Measurements from ENCODE around the gene ZNF275.

Gene ZNF275

DNA sequence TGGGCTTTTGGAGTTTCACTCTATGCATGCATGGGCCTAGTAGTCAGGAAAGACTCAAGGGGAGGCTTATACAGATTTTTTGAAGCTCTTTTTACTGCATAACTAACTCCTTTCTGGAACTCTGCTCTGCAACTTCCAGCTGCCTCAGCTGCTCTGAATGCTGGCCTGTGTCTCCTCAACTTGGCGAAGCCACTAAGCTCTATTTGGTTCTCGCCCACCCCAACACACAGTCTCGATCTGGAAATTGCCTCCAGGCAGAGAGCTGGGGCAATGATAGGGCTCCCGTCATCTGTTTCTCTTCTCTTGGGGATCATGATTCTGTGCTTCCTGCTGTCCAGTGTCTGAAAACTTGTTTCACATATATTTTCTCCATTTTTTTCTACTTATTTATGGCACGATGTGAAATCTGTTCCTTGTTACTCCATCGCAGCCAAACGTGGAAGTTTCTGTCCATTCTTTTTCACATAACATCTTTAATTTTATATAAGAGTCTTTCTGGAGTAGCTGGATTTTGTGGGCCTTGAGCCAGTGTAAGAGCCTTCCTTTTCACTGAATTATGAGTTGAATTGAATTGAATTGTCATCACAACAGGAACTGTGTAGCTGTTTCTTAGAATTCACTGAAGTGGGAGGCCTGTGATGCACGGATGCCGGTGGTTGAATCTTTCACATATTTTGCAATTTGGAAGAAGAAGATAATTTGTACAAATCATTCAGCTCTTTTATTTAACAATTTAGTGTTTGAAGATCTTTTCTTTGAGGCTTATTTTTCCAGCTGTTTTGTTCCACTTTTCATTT, 9.0 kb downstream of the ZNF275 start:
- no peak for DNase-seq (ENCODE audit: low read depth, low spot score)
- no peak overlapping the region for H3K4me3 ChIP-seq (ENCODE audit: low read depth, low read length)
- no peak for TF ChIP-seq CTCF (IDR thresholded peaks at IDR 0.05; ENCODE audit: low read depth, low read length)
- in situ Hi-C loops (cut with HindIII; ENCODE audit: low sequenced_read_pairs) = no loop called here

DNA sequence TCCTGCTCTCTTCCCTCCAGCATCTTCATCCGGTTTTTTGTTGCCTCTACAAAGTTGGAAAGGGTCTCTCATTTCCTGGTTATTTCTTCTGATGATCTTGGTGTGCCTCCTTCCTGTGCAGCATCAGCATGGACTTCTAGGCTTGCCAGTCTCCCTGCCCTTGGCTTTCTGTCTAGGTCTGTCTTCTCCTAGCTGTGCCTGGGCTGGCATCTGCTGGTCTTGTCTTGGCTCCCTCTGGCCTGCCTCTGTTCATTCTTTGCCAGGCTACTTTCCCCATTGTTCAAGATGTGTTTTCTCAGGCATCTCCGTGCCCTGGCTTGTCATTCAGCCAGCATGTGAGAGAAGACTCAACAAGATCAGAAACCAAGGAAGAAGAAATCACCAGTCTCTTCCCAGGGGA, 9.7 kb downstream of the ZNF275 start:
- TF ChIP-seq CTCF (IDR thresholded peaks at IDR 0.05; ENCODE audit: low read depth, low read length) = no peak
- in situ Hi-C loops (cut with HindIII; ENCODE audit: low sequenced_read_pairs) = no loop called here
- no peak for DNase-seq (ENCODE audit: low read depth, low spot score)
- H3K4me3 ChIP-seq (ENCODE audit: low read depth, low read length) = no peak overlapping the region

GRCh38 chrX:153347530-153347929, 13.6 kb downstream of the ZNF275 start:
- in situ Hi-C loops (cut with HindIII; ENCODE audit: low sequenced_read_pairs) = no loop called here

GRCh38 chrX:153348421-153348820, 14.5 kb downstream of the ZNF275 start:
- in situ Hi-C loops (cut with HindIII; ENCODE audit: low sequenced_read_pairs) = no loop called here
- TF ChIP-seq CTCF (IDR thresholded peaks at IDR 0.05; ENCODE audit: low read depth, low read length) = no peak
- H3K4me3 ChIP-seq (ENCODE audit: low read depth, low read length) = no peak overlapping the region
- DNase-seq (ENCODE audit: low read depth, low spot score) = no peak

More at GRCh38 chrX:153347530-153347929, 13.6 kb downstream of the ZNF275 start:
- no peak overlapping the region for H3K4me3 ChIP-seq (ENCODE audit: low read depth, low read length)
- no peak for DNase-seq (ENCODE audit: low read depth, low spot score)
- TF ChIP-seq CTCF (IDR thresholded peaks at IDR 0.05; ENCODE audit: low read depth, low read length) = no peak

DNA sequence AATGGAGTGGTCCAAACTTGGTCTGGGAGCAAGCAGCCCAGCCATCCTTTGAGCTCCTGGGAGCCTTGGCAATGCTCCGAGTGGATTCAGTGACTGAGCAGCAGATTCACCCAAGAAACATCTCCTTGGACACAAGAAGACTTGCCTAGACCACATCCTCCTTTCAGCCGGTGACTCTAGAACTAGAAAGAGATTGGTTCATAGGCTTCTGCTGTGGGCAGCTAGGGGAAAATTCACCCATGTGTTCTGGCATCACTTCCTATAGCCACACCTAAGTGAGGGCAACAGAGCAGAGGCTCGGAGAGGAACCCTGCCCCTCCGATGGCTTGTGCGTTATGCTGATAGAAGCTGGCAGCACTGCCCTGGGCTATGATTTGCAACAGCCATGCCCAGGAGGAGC, 16.0 kb downstream of the ZNF275 start:
- no peak for DNase-seq (ENCODE audit: low read depth, low spot score)
- in situ Hi-C loops (cut with HindIII; ENCODE audit: low sequenced_read_pairs) = no loop called here
- TF ChIP-seq CTCF (IDR thresholded peaks at IDR 0.05; ENCODE audit: low read depth, low read length) = no peak
- no peak overlapping the region for H3K4me3 ChIP-seq (ENCODE audit: low read depth, low read length)

GRCh38 chrX:153351981-153352380, 18.0 kb downstream of the ZNF275 start:
- no peak for TF ChIP-seq CTCF (IDR thresholded peaks at IDR 0.05; ENCODE audit: low read depth, low read length)
- DNase-seq (ENCODE audit: low read depth, low spot score) = no peak
- in situ Hi-C loops (cut with HindIII; ENCODE audit: low sequenced_read_pairs) = no loop called here
- H3K4me3 ChIP-seq (ENCODE audit: low read depth, low read length) = no peak overlapping the region
